ENCODE data around the gene WDFY2.

WDFY2 gene

DNA sequence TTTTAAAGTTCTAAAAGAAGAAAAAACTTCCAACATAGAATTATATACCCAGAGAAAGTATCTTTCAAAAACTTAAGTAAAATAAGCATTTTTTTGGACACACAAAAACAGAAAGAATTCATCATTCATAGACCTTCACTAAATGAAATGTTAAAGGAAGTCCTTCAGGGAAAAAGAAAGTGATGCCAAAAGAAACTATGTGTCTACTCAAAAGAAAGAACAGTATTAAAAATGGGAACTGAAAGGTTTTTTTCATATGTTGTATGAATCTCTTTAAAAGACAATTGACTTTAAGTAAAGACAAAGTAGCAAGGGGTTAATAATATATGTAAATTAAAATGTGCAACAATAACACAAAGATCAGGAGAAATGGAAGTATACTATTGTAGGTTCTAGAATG lies 123.2 kb downstream of the WDFY2 start:
- H3K36me3 ChIP-seq (ENCODE audit: insufficient read depth, low read length): no peaks in the 10 kb centered on the region
- H3K4me2 ChIP-seq (ENCODE audit: insufficient read depth, low read length): no peak overlapping the region
- no peak overlapping the region for H3K9ac ChIP-seq (ENCODE audit: low read depth, low read length)
- H3K9me3 ChIP-seq (ENCODE audit: insufficient read depth, low read length, severe bottlenecking): no peaks in the 10 kb centered on the region
- no peak overlapping the region for H3K4me3 ChIP-seq (ENCODE audit: low read depth in 1 of 2, low read length in 2 of 2)
- ATAC-seq (ENCODE audit: insufficient read depth, low read depth) (no peak), DNase-seq (no peak)
- H3K27me3 ChIP-seq (ENCODE audit: insufficient read depth, low read length, poor library complexity): no peaks in the 10 kb centered on the region
- H3K4me1 ChIP-seq (ENCODE audit: insufficient read depth, low read length): no peaks in the 10 kb centered on the region
- no peaks in the 10 kb centered on the region for H4K20me1 ChIP-seq (ENCODE audit: insufficient read depth, low read length)
- no peak overlapping the region for H3K27ac ChIP-seq (ENCODE audit: low read length)
- TF ChIP-seq EZH2 (IDR thresholded peaks at IDR 0.05; ENCODE audit: borderline replicate concordance, low read depth, low read length, severe bottlenecking): no peak
- TF ChIP-seq, protein P1, sequence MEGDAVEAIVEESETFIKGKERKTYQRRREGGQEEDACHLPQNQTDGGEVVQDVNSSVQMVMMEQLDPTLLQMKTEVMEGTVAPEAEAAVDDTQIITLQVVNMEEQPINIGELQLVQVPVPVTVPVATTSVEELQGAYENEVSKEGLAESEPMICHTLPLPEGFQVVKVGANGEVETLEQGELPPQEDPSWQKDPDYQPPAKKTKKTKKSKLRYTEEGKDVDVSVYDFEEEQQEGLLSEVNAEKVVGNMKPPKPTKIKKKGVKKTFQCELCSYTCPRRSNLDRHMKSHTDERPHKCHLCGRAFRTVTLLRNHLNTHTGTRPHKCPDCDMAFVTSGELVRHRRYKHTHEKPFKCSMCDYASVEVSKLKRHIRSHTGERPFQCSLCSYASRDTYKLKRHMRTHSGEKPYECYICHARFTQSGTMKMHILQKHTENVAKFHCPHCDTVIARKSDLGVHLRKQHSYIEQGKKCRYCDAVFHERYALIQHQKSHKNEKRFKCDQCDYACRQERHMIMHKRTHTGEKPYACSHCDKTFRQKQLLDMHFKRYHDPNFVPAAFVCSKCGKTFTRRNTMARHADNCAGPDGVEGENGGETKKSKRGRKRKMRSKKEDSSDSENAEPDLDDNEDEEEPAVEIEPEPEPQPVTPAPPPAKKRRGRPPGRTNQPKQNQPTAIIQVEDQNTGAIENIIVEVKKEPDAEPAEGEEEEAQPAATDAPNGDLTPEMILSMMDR (IDR thresholded peaks at IDR 0.05; ENCODE audit: borderline replicate concordance, extremely low read depth, low read length, poor library complexity, severe bottlenecking): no peak
- no peaks in the 10 kb centered on the region for H3K79me2 ChIP-seq (ENCODE audit: insufficient read depth, low read length)
- no peak overlapping the region for H2AFZ ChIP-seq (ENCODE audit: low read depth, low read length)

DNA sequence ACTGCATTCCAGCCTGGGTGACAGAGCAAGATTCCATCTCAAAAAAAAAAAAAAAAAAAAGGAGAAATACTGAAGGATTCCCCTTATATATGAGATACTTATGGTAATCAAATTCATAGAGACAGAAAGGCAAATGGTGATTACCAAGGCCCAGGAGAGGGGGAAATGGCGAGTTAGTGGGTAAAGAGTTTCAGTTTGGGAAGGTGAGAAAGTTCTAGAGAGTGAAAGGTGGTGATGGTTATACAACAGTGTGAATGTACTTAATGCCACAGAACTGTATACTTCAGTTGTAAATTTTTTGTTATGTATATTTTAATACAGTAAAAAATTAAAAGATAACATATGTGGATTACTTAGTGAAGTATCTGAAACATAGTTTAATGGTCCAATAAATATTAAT lies 129.5 kb downstream of the WDFY2 start:
- no peaks in the 10 kb centered on the region for H4K20me1 ChIP-seq (ENCODE audit: insufficient read depth, low read length)
- H3K79me2 ChIP-seq (ENCODE audit: insufficient read depth, low read length): no peaks in the 10 kb centered on the region
- H3K4me1 ChIP-seq (ENCODE audit: insufficient read depth, low read length): no peaks in the 10 kb centered on the region
- no peak for DNase-seq
- H3K9ac ChIP-seq (ENCODE audit: low read depth, low read length): no peak overlapping the region
- no peak for TF ChIP-seq EZH2 (IDR thresholded peaks at IDR 0.05; ENCODE audit: borderline replicate concordance, low read depth, low read length, severe bottlenecking)
- TF ChIP-seq, protein P1 (IDR thresholded peaks at IDR 0.05; ENCODE audit: borderline replicate concordance, extremely low read depth, low read length, poor library complexity, severe bottlenecking): no peak
- H3K4me3 ChIP-seq (ENCODE audit: low read depth in 1 of 2, low read length in 2 of 2): no peak overlapping the region
- H2AFZ ChIP-seq (ENCODE audit: low read depth, low read length): no peak overlapping the region
- no peaks in the 10 kb centered on the region for H3K9me3 ChIP-seq (ENCODE audit: insufficient read depth, low read length, severe bottlenecking)
- ATAC-seq (ENCODE audit: insufficient read depth, low read depth): no peak
- no peak overlapping the region for H3K4me2 ChIP-seq (ENCODE audit: insufficient read depth, low read length)
- no peak overlapping the region for H3K27ac ChIP-seq (ENCODE audit: low read length)
- no peaks in the 10 kb centered on the region for H3K27me3 ChIP-seq (ENCODE audit: insufficient read depth, low read length, poor library complexity)
- H3K36me3 ChIP-seq (ENCODE audit: insufficient read depth, low read length): no peaks in the 10 kb centered on the region

DNA sequence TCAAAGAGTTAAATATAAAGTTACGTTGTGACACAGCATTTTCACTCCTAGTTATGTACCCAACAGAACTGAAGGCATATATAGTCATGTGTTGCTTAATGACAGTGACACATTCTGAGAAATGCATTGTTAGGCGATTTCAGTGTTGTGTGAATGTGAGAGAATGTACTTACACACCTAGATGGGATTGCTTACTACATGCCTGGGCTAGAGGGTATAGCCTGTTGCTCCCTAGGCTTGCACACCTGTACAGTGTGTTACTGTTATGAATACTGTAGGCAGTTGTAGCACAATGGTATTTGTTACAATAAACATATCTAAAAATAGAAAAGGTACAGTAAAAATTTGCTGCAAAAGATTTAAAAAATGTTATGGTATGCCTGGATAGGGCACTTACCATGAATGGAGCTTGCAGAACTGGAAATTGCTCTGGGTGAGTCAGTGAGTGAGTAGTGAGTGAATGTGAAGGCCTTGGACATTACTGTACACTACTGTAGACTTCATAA lies 130.5 kb downstream of the WDFY2 start:
- Histone ChIP-seq H3K4me3 (ENCODE audit: low read depth in 1 of 2, low read length in 2 of 2) (no peak overlapping the region), H3K4me1 (ENCODE audit: insufficient read depth, low read length) (no peaks in the 10 kb centered on the region), H3K27me3 (ENCODE audit: insufficient read depth, low read length, poor library complexity) (no peaks in the 10 kb centered on the region), H4K20me1 (ENCODE audit: insufficient read depth, low read length) (no peaks in the 10 kb centered on the region), H3K9me3 (ENCODE audit: insufficient read depth, low read length, severe bottlenecking) (no peaks in the 10 kb centered on the region), H2AFZ (ENCODE audit: low read depth, low read length) (no peak overlapping the region), H3K27ac (ENCODE audit: low read length) (no peak overlapping the region), H3K36me3 (ENCODE audit: insufficient read depth, low read length) (no peaks in the 10 kb centered on the region), H3K4me2 (ENCODE audit: insufficient read depth, low read length) (no peak overlapping the region), H3K79me2 (ENCODE audit: insufficient read depth, low read length) (no peaks in the 10 kb centered on the region), H3K9ac (ENCODE audit: low read depth, low read length) (no peak overlapping the region)
- DNase-seq: no peak
- no peak for ATAC-seq (ENCODE audit: insufficient read depth, low read depth)
- TF ChIP-seq EZH2 (IDR thresholded peaks at IDR 0.05; ENCODE audit: borderline replicate concordance, low read depth, low read length, severe bottlenecking): no peak
- TF ChIP-seq, protein P1 (IDR thresholded peaks at IDR 0.05; ENCODE audit: borderline replicate concordance, extremely low read depth, low read length, poor library complexity, severe bottlenecking): no peak

DNA sequence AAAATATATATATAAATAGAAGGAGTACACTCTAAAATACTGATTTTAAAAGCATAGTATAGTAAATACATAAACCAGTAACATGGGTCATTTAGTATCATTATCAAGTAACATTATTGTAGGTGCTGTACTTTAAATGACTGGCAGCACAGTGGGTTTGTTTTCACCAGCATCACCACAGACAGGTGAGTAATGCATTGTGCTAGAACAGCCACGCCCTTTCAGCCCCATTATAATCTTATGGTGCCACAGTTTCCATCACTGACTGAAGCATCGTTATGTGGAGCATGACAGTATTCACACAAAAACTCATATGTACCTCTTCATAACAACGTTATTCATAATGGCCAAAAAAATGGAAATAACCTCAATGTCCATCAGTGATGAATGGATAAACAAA lies 131.4 kb downstream of the WDFY2 start:
- Histone ChIP-seq H2AFZ (ENCODE audit: low read depth, low read length) (no peak overlapping the region), H3K27ac (ENCODE audit: low read length) (no peak overlapping the region), H3K4me3 (ENCODE audit: low read depth in 1 of 2, low read length in 2 of 2) (no peak overlapping the region), H3K27me3 (ENCODE audit: insufficient read depth, low read length, poor library complexity) (no peaks in the 10 kb centered on the region), H3K4me1 (ENCODE audit: insufficient read depth, low read length) (no peaks in the 10 kb centered on the region), H3K4me2 (ENCODE audit: insufficient read depth, low read length) (no peak overlapping the region), H3K9ac (ENCODE audit: low read depth, low read length) (no peak overlapping the region), H3K36me3 (ENCODE audit: insufficient read depth, low read length) (no peaks in the 10 kb centered on the region), H4K20me1 (ENCODE audit: insufficient read depth, low read length) (no peaks in the 10 kb centered on the region), H3K9me3 (ENCODE audit: insufficient read depth, low read length, severe bottlenecking) (no peaks in the 10 kb centered on the region), H3K79me2 (ENCODE audit: insufficient read depth, low read length) (no peaks in the 10 kb centered on the region)
- DNase-seq (no peak), ATAC-seq (ENCODE audit: insufficient read depth, low read depth) (no peak)
- TF ChIP-seq, protein P1 (IDR thresholded peaks at IDR 0.05; ENCODE audit: borderline replicate concordance, extremely low read depth, low read length, poor library complexity, severe bottlenecking): no peak
- no peak for TF ChIP-seq EZH2 (IDR thresholded peaks at IDR 0.05; ENCODE audit: borderline replicate concordance, low read depth, low read length, severe bottlenecking)
